Right renal cortex interstitium (tissue), 3 donors: ENCODE results near the gene RNMT. TPM values are rescaled to one million over a fixed set of nuclear protein-coding genes. Genes with fewer than 3 reads are reported as not detected.

Experiments used
- DNase-seq, 3 donors: peaks; one replicate each; pipeline ENCODE4 v3.0.0-alpha.2; 2013; ENCODE audit warnings: low read depth in 3 of 3, low spot score in 2 of 3
- polyA plus RNA-seq, 3 donors: library from polyadenylated mRNA; unstranded; fragments of 120-200 nt; gene quantifications; one replicate each; pipeline ENCODE4 v1.2.1, GENCODE V29; 2013; ENCODE audit not compliant: insufficient read length in 3 of 3

Gene RNMT
- polyA plus RNA-seq, 3 donors, result 53.4 to 59.4 (median 57.3) TPM

- peak in 1 of 3 donors; percentile 33 for DNase-seq
These were observed 83.2 kb downstream of the RNMT start for GRCh38 chr18:13809531-13810255.

GRCh38 chr18:13810950-13811485 lies 84.5 kb downstream of the RNMT start:
- no peak for DNase-seq

- no peak for DNase-seq
These were observed 85.5 kb downstream of the RNMT start for GRCh38 chr18:13811993-13812392.

GRCh38 chr18:13813271-13813849 lies 86.9 kb downstream of the RNMT start:
- peak in 2 of 3 donors; percentile 45 to 46 for DNase-seq

Other genes with a start within 250 kb of the RNMT start
- 10 to 100 TPM; 20.3 to 21.2 (median 20.9) TPM for gene FAM210A, start 115 bp upstream of the RNMT start, polyA plus RNA-seq
- under 1 TPM; 0.13 to 0.31 (median 0.17) TPM for gene MC5R, start 97.5 kb downstream of the RNMT start, polyA plus RNA-seq
- under 1 TPM in 1 of 3 donors, not detected in 2; 0.16 TPM for gene MC2R, start 188.9 kb downstream of the RNMT start, polyA plus RNA-seq